Measurements from ENCODE around the gene SLC4A4. TPM values are rescaled to one million over a fixed set of nuclear protein-coding genes. Genes with fewer than 3 reads are reported as not detected.

The SLC4A4 gene
- total and polyA plus RNA-seq, 2 of the 8 experiments (the other 6 are each of a cell fraction or from before 2014, with no cell fraction given): 0.67 to 2.8 TPM

DNA sequence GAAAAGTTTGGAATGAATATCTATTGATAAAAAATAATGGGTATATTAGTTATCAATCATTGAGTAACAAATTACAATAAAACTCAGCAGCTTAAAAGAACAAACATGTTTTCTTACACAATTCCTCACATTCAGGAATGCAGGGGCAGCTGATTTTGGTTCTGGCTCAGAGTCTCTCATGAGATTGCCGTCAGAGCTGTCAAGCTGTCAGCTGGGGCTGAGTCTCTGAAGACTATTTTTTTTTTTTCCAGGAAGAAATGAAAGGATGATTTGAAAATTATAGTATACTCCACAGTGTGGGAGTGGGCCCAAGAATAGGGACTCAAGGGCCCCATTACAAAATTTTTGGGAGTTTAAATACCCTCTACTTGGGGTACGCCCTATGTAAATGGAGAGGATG lies 226.0 kb downstream of the SLC4A4 start (continued):
- TF ChIP-seq SAP30 (IDR thresholded peaks at IDR 0.05; ENCODE audit: insufficient read depth, insufficient replicate concordance, low read length): no peak
- no peak for TF ChIP-seq CHD7 (IDR thresholded peaks at IDR 0.05; ENCODE audit: insufficient replicate concordance, low read length)
- no peak for TF ChIP-seq KDM4A (IDR thresholded peaks at IDR 0.05; ENCODE audit: low read depth, low read length, severe bottlenecking)
- no peak for TF ChIP-seq SIN3A (conservative IDR thresholded peaks at IDR 0.05 in 1 of 2, IDR thresholded peaks at IDR 0.05 in 1 of 2; ENCODE audit: low read depth in 1 of 2, low read length in 2 of 2)
- no peak for TF ChIP-seq KDM5A (IDR thresholded peaks at IDR 0.05; ENCODE audit: low read length)
- no peak for TF ChIP-seq MAX (IDR thresholded peaks at IDR 0.05)
- no peak for TF ChIP-seq SP4 (IDR thresholded peaks at IDR 0.05; ENCODE audit: low read length)
- no peak for TF ChIP-seq EP300 (IDR thresholded peaks at IDR 0.05; ENCODE audit: borderline replicate concordance in 1 of 2, low read depth in 2 of 2, low read length in 2 of 2)

Data from H1 (cell line).